GM23338 (cell line): ENCODE measurements around the gene DLG2. TPM values are rescaled to one million over a fixed set of nuclear protein-coding genes. Genes with fewer than 3 reads are reported as not detected.

ENCODE experiments used
- ATAC-seq: fragments of 200-7000 bp; cut with Tn5 transposase; 3 replicates; pipeline ENCODE4 v1.9.1; 2020
- DNase-seq: peaks from one replicate; pipeline ENCODE4 v3.0.0-alpha.2; 2015; ENCODE audit warnings: low spot score
- H2AFZ ChIP-seq: fragments of 200-600 bp; sonication (generic); 2 replicates; pipeline ENCODE4 v1.8.0; 2016; ENCODE audit warnings: antibody characterized with exemption, mild to moderate bottlenecking, moderate library complexity
- H3F3A ChIP-seq: fragments of 200-600 bp; sonication (generic); replicated peaks from 2 replicates; pipeline ENCODE4 v1.8.0; 2017; ENCODE audit warnings: antibody characterized with exemption, mixed run types, low read depth
- H3K27ac ChIP-seq: fragments of 200-600 bp; sonication (generic); 2 replicates; pipeline ENCODE4 v1.6.1; 2016; ENCODE audit warnings: low read depth
- H3K27me3 ChIP-seq: fragments of 200-600 bp; sonication (generic); 2 replicates; pipeline ENCODE4 v1.8.0; 2016; ENCODE audit warnings: mild to moderate bottlenecking, mixed run types, moderate library complexity; ENCODE audit not compliant: insufficient read depth
- H3K36me3 ChIP-seq: fragments of 200-600 bp; sonication (generic); 2 replicates; pipeline ENCODE4 v1.8.0; 2016; ENCODE audit warnings: mild to moderate bottlenecking; ENCODE audit not compliant: insufficient read depth
- H3K4me1 ChIP-seq: fragments of 200-600 bp; sonication (generic); 2 replicates; pipeline ENCODE4 v1.8.0; 2016; ENCODE audit warnings: mild to moderate bottlenecking, moderate library complexity; ENCODE audit not compliant: insufficient read depth
- H3K4me2 ChIP-seq: fragments of 200-600 bp; sonication (generic); 2 replicates; pipeline ENCODE4 v1.7.1; 2017; ENCODE audit warnings: mixed run types
- H3K4me3 ChIP-seq: fragments of 200-600 bp; sonication (generic); 2 replicates; pipeline ENCODE4 v1.6.1; 2016; ENCODE audit warnings: mixed run types
- H3K79me2 ChIP-seq: fragments of 200-600 bp; sonication (generic); replicated peaks from 2 replicates; pipeline ENCODE4 v1.8.0; 2017; ENCODE audit warnings: mild to moderate bottlenecking; ENCODE audit not compliant: insufficient read depth
- H3K9me2 ChIP-seq: fragments of 200-600 bp; sonication (generic); 2 replicates; pipeline ENCODE4 v1.8.0; 2017; ENCODE audit not compliant: insufficient read depth
- H4K20me1 ChIP-seq: fragments of 200-600 bp; sonication (generic); replicated peaks from 2 replicates; pipeline ENCODE4 v1.8.0; 2017; ENCODE audit warnings: mild to moderate bottlenecking; ENCODE audit not compliant: insufficient read depth
- H3K27ac Mint-ChIP-seq: 2 replicates; pipeline ENCODE4 v1.8.0; 2020; ENCODE audit warnings: inconsistent platforms, mild to moderate bottlenecking, moderate library complexity, mixed read lengths
- H3K27me3 Mint-ChIP-seq: 3 replicates; pipeline ENCODE4 v1.8.0; 2022; ENCODE audit warnings: low read depth, mild to moderate bottlenecking, moderate library complexity, mixed read lengths, inconsistent platforms; ENCODE audit not compliant: insufficient read depth, poor library complexity
- H3K36me3 Mint-ChIP-seq: 3 replicates; pipeline ENCODE4 v1.8.0; 2021; ENCODE audit warnings: low read depth, mild to moderate bottlenecking, inconsistent platforms, moderate library complexity, mixed read lengths
- H3K4me1 Mint-ChIP-seq: 3 replicates; pipeline ENCODE4 v1.8.0; 2020; ENCODE audit warnings: mild to moderate bottlenecking, inconsistent platforms, mixed read lengths
- H3K4me3 Mint-ChIP-seq: 3 replicates; pipeline ENCODE4 v1.8.0; 2021; ENCODE audit warnings: moderate library complexity, mild to moderate bottlenecking, inconsistent platforms, mixed read lengths
- H3K9me3 Mint-ChIP-seq: 3 replicates; pipeline ENCODE4 v1.8.0; 2020; ENCODE audit warnings: moderate library complexity, mild to moderate bottlenecking, inconsistent platforms, mixed read lengths
- JUNB ChIP-seq: IDR thresholded peaks from one replicate; pipeline ENCODE4 v1.6.1; 2016; ENCODE audit warnings: antibody characterized with exemption; ENCODE audit not compliant: unreplicated experiment
- NANOG ChIP-seq: IDR thresholded peaks from 2 replicates; pipeline ENCODE4 v1.6.1; 2016; ENCODE audit warnings: antibody characterized with exemption, borderline replicate concordance
- REST ChIP-seq: IDR thresholded peaks from one replicate; pipeline ENCODE4 v1.6.1; 2018; ENCODE audit warnings: antibody characterized with exemption; ENCODE audit not compliant: unreplicated experiment
- polyA plus RNA-seq: library from polyadenylated mRNA; unstranded; fragments of >200 nt; fragmentation: Nextera tagmentation; extraction: Ambion mirVana; gene quantifications from 2 replicates; pipeline ENCODE4 v1.2.1, GENCODE V29; 2016
- total RNA-seq: library from RNA; depleted of rRNA; stranded (reverse); fragments of >200 nt; shearing (Covaris generic); gene quantifications from 2 replicates; pipeline ENCODE4 v1.2.3, GENCODE V29; 2014
- TF ChIP-seq, protein P1 (sequence below): fragments of 250-450 bp; sonication (Bioruptor Pico); IDR thresholded peaks from 2 replicates; pipeline ENCODE4 v1.5.0; 2020; ENCODE audit warnings: mild to moderate bottlenecking, moderate library complexity
- TF ChIP-seq, protein P2 (sequence below), 2 experiments: fragments of 200-600 bp in 1 of 2; sonication (generic) in 1 of 2; conservative IDR thresholded peaks; 2 replicates each; pipeline versions ENCODE4 v1.5.1 to v1.6.1; 2016 to 2017; ENCODE audit warnings: antibody characterized with exemption in 2 of 2, low read depth in 2 of 2, mild to moderate bottlenecking in 2 of 2, moderate library complexity in 1 of 2
- TF ChIP-seq, protein P3 (sequence below): IDR thresholded peaks from 2 replicates; pipeline ENCODE4 v1.6.1; 2016; ENCODE audit warnings: antibody characterized with exemption

Gene DLG2
- total and polyA plus RNA-seq, 2 experiments from 2014 or later = 19.8 to 21.5 TPM

GRCh38 chr11:83692675-83693074, 1934.5 kb downstream of the DLG2 start:
- ATAC-seq (no peak), DNase-seq (no peak)
- no peaks in the 10 kb centered on the region for H4K20me1 ChIP-seq
- no peak overlapping the region for H3K27ac ChIP-seq
- no peaks in the 10 kb centered on the region for H3K36me3 ChIP-seq
- H3F3A ChIP-seq = no peaks in the 10 kb centered on the region
- peaks cover 22% of the 10 kb centered on the region for H3K4me1 ChIP-seq
- no peaks in the 10 kb centered on the region for H3K27me3 ChIP-seq
- H3K27me3 Mint-ChIP-seq = peaks cover 2% of the 10 kb centered on the region
- TF ChIP-seq JUNB = no peak
- H3K9me2 ChIP-seq = no peaks in the 10 kb centered on the region
- H3K36me3 Mint-ChIP-seq = no peaks in the 10 kb centered on the region
- no peak overlapping the region for H3K27ac Mint-ChIP-seq
- no peak overlapping the region for H2AFZ ChIP-seq
- no peaks in the 10 kb centered on the region for H3K79me2 ChIP-seq
- H3K9me3 Mint-ChIP-seq = no peaks in the 10 kb centered on the region
- no peak overlapping the region for H3K4me2 ChIP-seq
- peaks cover 19% of the 10 kb centered on the region for H3K4me1 Mint-ChIP-seq
- H3K4me3 Mint-ChIP-seq = no peak overlapping the region
- H3K4me3 ChIP-seq = no peak overlapping the region

- ATAC-seq = no peak
- DNase-seq = no peak
- no peak overlapping the region for H2AFZ ChIP-seq
- H3K4me1 Mint-ChIP-seq = peaks cover 19% of the 10 kb centered on the region
- H4K20me1 ChIP-seq = no peaks in the 10 kb centered on the region
- no peaks in the 10 kb centered on the region for H3K36me3 Mint-ChIP-seq
- H3F3A ChIP-seq = no peaks in the 10 kb centered on the region
- H3K9me2 ChIP-seq = no peaks in the 10 kb centered on the region
- no peaks in the 10 kb centered on the region for H3K9me3 Mint-ChIP-seq
- H3K4me3 Mint-ChIP-seq = no peak overlapping the region
- no peak overlapping the region for H3K27ac Mint-ChIP-seq
- no peak overlapping the region for H3K27ac ChIP-seq
- no peaks in the 10 kb centered on the region for H3K79me2 ChIP-seq
- TF ChIP-seq, protein P1, sequence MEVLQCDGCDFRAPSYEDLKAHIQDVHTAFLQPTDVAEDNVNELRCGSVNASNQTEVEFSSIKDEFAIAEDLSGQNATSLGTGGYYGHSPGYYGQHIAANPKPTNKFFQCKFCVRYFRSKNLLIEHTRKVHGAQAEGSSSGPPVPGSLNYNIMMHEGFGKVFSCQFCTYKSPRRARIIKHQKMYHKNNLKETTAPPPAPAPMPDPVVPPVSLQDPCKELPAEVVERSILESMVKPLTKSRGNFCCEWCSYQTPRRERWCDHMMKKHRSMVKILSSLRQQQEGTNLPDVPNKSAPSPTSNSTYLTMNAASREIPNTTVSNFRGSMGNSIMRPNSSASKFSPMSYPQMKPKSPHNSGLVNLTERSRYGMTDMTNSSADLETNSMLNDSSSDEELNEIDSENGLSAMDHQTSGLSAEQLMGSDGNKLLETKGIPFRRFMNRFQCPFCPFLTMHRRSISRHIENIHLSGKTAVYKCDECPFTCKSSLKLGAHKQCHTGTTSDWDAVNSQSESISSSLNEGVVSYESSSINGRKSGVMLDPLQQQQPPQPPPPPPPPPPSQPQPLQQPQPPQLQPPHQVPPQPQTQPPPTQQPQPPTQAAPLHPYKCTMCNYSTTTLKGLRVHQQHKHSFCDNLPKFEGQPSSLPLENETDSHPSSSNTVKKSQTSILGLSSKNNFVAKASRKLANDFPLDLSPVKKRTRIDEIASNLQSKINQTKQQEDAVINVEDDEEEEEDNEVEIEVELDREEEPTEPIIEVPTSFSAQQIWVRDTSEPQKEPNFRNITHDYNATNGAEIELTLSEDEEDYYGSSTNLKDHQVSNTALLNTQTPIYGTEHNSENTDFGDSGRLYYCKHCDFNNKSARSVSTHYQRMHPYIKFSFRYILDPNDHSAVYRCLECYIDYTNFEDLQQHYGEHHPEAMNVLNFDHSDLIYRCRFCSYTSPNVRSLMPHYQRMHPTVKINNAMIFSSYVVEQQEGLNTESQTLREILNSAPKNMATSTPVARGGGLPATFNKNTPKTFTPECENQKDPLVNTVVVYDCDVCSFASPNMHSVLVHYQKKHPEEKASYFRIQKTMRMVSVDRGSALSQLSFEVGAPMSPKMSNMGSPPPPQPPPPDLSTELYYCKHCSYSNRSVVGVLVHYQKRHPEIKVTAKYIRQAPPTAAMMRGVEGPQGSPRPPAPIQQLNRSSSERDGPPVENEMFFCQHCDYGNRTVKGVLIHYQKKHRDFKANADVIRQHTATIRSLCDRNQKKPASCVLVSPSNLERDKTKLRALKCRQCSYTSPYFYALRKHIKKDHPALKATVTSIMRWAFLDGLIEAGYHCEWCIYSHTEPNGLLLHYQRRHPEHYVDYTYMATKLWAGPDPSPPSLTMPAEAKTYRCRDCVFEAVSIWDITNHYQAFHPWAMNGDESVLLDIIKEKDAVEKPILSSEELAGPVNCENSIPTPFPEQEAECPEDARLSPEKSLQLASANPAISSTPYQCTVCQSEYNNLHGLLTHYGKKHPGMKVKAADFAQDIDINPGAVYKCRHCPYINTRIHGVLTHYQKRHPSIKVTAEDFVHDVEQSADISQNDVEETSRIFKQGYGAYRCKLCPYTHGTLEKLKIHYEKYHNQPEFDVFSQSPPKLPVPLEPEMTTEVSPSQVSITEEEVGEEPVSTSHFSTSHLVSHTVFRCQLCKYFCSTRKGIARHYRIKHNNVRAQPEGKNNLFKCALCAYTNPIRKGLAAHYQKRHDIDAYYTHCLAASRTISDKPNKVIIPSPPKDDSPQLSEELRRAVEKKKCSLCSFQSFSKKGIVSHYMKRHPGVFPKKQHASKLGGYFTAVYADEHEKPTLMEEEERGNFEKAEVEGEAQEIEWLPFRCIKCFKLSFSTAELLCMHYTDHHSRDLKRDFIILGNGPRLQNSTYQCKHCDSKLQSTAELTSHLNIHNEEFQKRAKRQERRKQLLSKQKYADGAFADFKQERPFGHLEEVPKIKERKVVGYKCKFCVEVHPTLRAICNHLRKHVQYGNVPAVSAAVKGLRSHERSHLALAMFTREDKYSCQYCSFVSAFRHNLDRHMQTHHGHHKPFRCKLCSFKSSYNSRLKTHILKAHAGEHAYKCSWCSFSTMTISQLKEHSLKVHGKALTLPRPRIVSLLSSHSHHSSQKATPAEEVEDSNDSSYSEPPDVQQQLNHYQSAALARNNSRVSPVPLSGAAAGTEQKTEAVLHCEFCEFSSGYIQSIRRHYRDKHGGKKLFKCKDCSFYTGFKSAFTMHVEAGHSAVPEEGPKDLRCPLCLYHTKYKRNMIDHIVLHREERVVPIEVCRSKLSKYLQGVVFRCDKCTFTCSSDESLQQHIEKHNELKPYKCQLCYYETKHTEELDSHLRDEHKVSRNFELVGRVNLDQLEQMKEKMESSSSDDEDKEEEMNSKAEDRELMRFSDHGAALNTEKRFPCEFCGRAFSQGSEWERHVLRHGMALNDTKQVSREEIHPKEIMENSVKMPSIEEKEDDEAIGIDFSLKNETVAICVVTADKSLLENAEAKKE (CRISPR knock-in tag) = no peak
- TF ChIP-seq, protein P2, sequence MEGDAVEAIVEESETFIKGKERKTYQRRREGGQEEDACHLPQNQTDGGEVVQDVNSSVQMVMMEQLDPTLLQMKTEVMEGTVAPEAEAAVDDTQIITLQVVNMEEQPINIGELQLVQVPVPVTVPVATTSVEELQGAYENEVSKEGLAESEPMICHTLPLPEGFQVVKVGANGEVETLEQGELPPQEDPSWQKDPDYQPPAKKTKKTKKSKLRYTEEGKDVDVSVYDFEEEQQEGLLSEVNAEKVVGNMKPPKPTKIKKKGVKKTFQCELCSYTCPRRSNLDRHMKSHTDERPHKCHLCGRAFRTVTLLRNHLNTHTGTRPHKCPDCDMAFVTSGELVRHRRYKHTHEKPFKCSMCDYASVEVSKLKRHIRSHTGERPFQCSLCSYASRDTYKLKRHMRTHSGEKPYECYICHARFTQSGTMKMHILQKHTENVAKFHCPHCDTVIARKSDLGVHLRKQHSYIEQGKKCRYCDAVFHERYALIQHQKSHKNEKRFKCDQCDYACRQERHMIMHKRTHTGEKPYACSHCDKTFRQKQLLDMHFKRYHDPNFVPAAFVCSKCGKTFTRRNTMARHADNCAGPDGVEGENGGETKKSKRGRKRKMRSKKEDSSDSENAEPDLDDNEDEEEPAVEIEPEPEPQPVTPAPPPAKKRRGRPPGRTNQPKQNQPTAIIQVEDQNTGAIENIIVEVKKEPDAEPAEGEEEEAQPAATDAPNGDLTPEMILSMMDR (conservative IDR thresholded peaks at IDR 0.05; ENCODE audit: low read depth in 2 of 2) = no peak
- TF ChIP-seq REST = no peak
- no peak for TF ChIP-seq NANOG
- TF ChIP-seq, protein P3, sequence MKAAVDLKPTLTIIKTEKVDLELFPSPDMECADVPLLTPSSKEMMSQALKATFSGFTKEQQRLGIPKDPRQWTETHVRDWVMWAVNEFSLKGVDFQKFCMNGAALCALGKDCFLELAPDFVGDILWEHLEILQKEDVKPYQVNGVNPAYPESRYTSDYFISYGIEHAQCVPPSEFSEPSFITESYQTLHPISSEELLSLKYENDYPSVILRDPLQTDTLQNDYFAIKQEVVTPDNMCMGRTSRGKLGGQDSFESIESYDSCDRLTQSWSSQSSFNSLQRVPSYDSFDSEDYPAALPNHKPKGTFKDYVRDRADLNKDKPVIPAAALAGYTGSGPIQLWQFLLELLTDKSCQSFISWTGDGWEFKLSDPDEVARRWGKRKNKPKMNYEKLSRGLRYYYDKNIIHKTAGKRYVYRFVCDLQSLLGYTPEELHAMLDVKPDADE = no peak
- H3K27me3 Mint-ChIP-seq = peaks cover 2% of the 10 kb centered on the region
- H3K27me3 ChIP-seq = no peaks in the 10 kb centered on the region
- no peak overlapping the region for H3K4me2 ChIP-seq
- peaks cover 22% of the 10 kb centered on the region for H3K4me1 ChIP-seq
- H3K36me3 ChIP-seq = no peaks in the 10 kb centered on the region
- no peak overlapping the region for H3K4me3 ChIP-seq
Observed at GRCh38 chr11:83691451-83691950, 1935.6 kb downstream of the DLG2 start.
